ENCODE data around the gene NGF. TPM values are rescaled to one million over a fixed set of nuclear protein-coding genes. Genes with fewer than 3 reads are reported as not detected.

Gene NGF
- total and polyA plus RNA-seq, 9 of the 15 experiments (the other 6 are each of a cell fraction or from before 2014, with no cell fraction given), result not detected

DNA sequence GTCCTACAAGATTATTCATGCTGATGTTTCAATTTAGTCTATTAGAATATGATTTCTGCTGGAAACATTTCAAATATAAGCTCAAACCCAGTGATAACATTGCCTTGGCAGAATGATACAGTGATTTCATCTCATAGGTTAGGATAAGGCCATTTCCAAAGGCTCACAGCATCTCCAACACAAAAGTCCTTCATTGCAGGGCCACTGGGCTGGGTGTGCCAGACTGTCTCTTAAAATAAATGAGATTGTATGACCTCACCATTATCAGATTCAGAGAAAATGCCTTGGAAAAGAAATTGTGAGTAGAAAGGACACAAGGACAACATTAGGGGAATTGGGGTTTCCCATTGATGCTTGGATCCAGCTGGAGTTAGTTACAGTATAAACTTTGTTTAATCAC is 30.4 kb downstream of the NGF start:
- Histone ChIP-seq H3K79me2 (ENCODE audit: control insufficient read depth, insufficient read depth, low read length) (no peaks in the 10 kb centered on the region), H3K9me3 (replicated peaks; ENCODE audit: control insufficient read depth, insufficient read depth, low read depth, low read length) (no peaks in the 10 kb centered on the region), H3K9ac (ENCODE audit: insufficient read depth in 1 of 2, low read depth in 2 of 2, low read length in 2 of 2) (no peak overlapping the region), H4K20me1 (replicated peaks; ENCODE audit: control insufficient read depth, insufficient read depth, low read length) (no peaks in the 10 kb centered on the region), H3K4me1 (replicated peaks in 1 of 2; ENCODE audit: control insufficient read depth in 2 of 2, insufficient read depth in 2 of 2, low read length in 2 of 2) (no peaks in the 10 kb centered on the region), H3K4me2 (ENCODE audit: insufficient read depth, low read length) (no peak overlapping the region), H3K27me3 (ENCODE audit: control insufficient read depth in 2 of 2, insufficient read depth in 2 of 2, low read length in 2 of 2) (no peaks in the 10 kb centered on the region), H2AFZ (ENCODE audit: low read depth, low read length) (no peak overlapping the region), H3K36me3 (ENCODE audit: control insufficient read depth, insufficient read depth, low read length) (no peaks in the 10 kb centered on the region), H3K9me1 (ENCODE audit: control insufficient read depth, insufficient read depth, low read length) (no peaks in the 10 kb centered on the region), H3K4me3 (no peak overlapping the region), H3K27ac (ENCODE audit: extremely low read depth, low read depth, low read length) (no peak overlapping the region)
- POLR2A ChIA-PET, result interaction anchor here (0.6 kb wide), 1 partner anchor 9 kb away, joined by 3 read pairs; no protein-coding TSS in a partner anchor
- in situ Hi-C loops (cut with MboI), result no loop called here
- no peak for ATAC-seq
- TF ChIP-seq POLR2B (IDR thresholded peaks at IDR 0.05; ENCODE audit: low read depth, partially characterized antibody) (no peak), ATF7 (IDR thresholded peaks at IDR 0.05) (no peak), DDX20 (tag; IDR thresholded peaks at IDR 0.05; ENCODE audit: low read depth) (no peak), KLF6 (CRISPR knock-in tag; IDR thresholded peaks at IDR 0.05; ENCODE audit: borderline replicate concordance) (no peak), GABPA (tag; conservative IDR thresholded peaks at IDR 0.05; ENCODE audit: low read depth) (no peak), ZNF76 (CRISPR knock-in tag; IDR thresholded peaks at IDR 0.05; ENCODE audit: borderline replicate concordance) (no peak), MXI1 (IDR thresholded peaks at IDR 0.05; ENCODE audit: low read depth, low read length) (no peak), KLF1 (tag; IDR thresholded peaks at IDR 0.05) (no peak), RFX1 (IDR thresholded peaks at IDR 0.05) (no peak), PHF20 (IDR thresholded peaks at IDR 0.05; ENCODE audit: partially characterized antibody) (no peak)
- TF ChIP-seq, protein P1, sequence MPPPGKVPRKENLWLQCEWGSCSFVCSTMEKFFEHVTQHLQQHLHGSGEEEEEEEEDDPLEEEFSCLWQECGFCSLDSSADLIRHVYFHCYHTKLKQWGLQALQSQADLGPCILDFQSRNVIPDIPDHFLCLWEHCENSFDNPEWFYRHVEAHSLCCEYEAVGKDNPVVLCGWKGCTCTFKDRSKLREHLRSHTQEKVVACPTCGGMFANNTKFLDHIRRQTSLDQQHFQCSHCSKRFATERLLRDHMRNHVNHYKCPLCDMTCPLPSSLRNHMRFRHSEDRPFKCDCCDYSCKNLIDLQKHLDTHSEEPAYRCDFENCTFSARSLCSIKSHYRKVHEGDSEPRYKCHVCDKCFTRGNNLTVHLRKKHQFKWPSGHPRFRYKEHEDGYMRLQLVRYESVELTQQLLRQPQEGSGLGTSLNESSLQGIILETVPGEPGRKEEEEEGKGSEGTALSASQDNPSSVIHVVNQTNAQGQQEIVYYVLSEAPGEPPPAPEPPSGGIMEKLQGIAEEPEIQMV (tag; conservative IDR thresholded peaks at IDR 0.05; ENCODE audit: low read depth), result no peak
- TF ChIP-seq, protein P2, sequence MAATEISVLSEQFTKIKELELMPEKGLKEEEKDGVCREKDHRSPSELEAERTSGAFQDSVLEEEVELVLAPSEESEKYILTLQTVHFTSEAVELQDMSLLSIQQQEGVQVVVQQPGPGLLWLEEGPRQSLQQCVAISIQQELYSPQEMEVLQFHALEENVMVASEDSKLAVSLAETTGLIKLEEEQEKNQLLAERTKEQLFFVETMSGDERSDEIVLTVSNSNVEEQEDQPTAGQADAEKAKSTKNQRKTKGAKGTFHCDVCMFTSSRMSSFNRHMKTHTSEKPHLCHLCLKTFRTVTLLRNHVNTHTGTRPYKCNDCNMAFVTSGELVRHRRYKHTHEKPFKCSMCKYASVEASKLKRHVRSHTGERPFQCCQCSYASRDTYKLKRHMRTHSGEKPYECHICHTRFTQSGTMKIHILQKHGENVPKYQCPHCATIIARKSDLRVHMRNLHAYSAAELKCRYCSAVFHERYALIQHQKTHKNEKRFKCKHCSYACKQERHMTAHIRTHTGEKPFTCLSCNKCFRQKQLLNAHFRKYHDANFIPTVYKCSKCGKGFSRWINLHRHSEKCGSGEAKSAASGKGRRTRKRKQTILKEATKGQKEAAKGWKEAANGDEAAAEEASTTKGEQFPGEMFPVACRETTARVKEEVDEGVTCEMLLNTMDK (IDR thresholded peaks at IDR 0.05; ENCODE audit: borderline replicate concordance, insufficient read depth, low read depth, low read length, poor library complexity, severe bottlenecking), result no peak
- CTCF ChIA-PET (ENCODE audit: low intra/inter-chr PET ratio), result no interaction called here
- no peak for DNase-seq (ENCODE audit: extremely low read depth in 1 of 4, low spot score in 3 of 4)
- BruUV-seq (replicated peaks), result no TSS peak
- intact Hi-C loops (cut with micrococcal nuclease), result no loop called here
- no peak for FAIRE-seq
